GM12874 (cell line): ENCODE data around the gene BMP10.

Source experiments
- TF ChIP-seq, protein P1 (sequence below): IDR thresholded peaks from 2 replicates; pipeline ENCODE4 v1.5.1; 2011; ENCODE audit warnings: low read depth, mild to moderate bottlenecking, control low read depth, low read length, moderate library complexity; ENCODE audit not compliant: insufficient read depth

Gene BMP10

DNA sequence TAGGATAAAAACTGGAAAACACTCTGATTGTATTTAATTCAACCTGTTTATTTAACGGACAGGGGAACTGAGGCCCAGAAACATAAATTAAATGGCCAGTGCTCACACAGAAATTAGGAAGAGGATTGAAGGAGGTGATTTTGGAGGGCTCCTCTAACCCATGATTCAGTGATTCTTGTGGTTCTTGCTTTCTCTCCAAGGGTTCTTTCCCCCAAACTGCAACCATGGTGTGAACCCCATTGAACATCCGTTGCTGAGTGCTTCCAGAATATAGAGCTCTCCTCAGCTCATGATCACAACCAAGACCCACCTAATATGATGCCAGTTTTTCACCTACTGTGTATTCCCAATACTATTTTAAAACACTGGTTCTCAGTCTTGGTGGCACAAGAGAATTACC, 41.4 kb downstream of the BMP10 start:
- TF ChIP-seq, protein P1, sequence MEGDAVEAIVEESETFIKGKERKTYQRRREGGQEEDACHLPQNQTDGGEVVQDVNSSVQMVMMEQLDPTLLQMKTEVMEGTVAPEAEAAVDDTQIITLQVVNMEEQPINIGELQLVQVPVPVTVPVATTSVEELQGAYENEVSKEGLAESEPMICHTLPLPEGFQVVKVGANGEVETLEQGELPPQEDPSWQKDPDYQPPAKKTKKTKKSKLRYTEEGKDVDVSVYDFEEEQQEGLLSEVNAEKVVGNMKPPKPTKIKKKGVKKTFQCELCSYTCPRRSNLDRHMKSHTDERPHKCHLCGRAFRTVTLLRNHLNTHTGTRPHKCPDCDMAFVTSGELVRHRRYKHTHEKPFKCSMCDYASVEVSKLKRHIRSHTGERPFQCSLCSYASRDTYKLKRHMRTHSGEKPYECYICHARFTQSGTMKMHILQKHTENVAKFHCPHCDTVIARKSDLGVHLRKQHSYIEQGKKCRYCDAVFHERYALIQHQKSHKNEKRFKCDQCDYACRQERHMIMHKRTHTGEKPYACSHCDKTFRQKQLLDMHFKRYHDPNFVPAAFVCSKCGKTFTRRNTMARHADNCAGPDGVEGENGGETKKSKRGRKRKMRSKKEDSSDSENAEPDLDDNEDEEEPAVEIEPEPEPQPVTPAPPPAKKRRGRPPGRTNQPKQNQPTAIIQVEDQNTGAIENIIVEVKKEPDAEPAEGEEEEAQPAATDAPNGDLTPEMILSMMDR = no peak

DNA sequence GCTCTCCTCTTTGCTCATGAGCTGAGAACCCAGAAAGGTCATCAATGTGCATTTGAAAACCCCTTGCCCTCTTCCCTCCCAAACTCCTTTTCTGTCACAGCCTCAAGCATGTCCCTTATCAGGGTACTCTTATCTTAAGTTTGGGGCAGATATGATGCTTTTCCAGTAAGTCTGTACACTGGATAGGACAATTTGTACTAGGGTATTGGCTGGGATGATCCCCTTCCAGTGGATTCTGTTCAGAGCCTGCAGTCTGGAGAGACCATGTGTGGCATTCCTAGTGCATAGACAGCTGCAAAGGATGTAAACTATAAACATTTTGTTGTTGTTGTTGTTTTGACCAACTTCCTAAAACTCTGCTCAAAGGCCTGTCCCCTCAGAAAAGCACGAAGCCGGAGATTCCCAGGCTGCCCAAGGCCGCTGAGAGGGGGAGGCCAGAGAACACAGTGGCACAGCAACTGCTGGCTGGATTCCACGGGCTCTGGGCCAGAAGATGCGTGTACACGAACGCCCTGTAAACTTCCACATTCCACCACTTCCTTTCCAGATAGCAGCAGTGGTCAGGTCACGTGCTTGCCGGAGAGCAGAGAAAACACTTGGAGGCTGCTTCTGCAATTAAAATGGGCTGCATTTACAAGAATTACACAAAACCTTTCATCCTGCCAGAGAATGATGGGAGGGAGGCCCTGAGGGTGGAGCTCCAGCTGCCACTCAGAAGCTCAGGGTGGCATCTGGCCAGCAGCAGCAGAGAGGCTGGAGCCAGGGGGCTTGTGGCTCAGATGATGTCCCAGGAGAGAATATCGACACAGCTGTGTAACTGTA, 42.1 kb downstream of the BMP10 start:
- TF ChIP-seq, protein P1 = no peak

DNA sequence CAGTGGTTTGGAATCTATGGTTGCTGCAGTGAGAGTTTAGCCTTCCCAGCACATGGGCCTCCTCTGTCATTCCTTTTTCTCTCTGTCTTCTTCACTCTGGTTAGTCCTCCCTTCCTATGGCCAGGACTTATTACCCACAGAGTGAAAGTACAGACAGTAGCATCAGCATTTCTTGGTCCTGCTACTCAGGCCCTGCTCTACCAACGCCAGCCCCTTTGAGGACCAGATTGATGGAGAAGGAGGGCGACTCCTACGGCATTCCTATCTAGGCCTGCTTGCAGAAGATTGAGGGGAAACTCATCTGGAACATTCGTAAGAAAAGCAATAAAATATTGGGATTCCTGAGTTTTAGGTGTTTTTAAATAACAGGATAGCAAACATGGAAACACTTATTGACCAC, 43.5 kb downstream of the BMP10 start:
- TF ChIP-seq, protein P1 = no peak

DNA sequence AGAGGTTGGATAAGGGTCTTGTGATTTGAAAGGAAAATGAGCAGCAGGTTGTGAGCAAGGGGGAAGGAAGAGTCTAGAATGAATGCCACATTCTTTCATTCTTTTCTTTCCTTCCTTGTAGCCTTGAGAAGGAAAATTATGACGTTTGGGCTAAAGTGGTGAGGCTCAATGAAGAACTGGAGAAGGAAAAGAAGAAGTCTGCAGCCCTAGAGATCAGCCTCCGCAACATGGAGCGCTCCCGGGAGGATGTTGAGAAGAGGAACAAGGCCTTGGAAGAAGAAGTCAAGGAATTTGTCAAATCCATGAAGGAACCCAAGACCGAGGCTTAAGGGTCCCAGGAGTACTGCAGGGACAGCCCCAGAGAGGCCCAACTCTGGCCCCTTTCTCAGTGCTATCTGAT, 45.3 kb downstream of the BMP10 start:
- TF ChIP-seq, protein P1 = no peak

DNA sequence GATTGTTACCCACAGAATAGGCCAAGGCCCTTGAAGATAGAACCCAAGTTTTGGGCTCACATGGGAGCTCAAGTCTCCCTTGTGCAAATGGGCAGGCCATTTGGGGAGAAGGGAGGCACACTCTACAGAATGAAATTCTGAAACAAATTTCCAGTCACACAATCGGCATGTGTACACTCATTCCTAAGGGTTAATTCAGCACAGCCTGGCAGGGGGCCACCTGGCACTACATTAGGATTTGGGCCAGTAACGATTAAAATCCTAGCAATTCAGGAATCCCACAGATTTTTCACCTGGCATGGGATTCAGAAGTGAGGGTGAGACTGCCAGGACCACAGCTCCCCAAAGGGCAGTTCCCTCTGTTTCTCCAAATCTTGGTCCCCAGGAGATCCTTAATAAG, 46.4 kb downstream of the BMP10 start:
- TF ChIP-seq, protein P1 = no peak

DNA sequence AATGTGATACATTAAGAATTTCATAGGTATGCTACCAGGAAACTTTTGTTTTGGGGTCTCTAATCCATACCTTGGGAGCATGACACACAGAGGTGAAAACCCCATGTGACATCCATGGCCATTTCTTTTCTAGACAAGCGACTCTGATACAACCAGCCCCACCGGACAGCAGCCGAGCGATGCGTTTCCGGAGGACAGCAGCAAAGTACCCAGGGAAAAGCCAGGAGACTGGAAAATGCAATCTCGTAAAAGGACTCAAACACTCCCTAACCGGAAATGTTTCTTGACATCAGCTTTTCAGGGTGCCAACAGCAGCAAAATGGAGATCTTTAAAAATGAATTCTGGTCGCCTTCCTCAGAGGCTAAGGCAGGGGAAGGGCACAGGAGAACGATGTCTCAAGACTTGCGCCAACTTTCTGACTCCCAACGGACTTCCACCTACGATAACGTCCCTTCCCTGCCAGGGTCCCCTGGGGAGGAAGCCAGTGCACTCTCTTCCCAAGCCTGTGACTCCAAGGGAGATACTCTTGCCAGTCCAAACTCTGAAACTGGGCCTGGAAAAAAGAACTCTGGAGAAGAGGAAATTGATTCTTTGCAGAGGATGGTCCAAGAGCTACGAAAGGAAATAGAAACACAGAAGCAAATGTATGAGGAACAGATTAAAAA, 48.9 kb downstream of the BMP10 start:
- TF ChIP-seq, protein P1 = no peak

DNA sequence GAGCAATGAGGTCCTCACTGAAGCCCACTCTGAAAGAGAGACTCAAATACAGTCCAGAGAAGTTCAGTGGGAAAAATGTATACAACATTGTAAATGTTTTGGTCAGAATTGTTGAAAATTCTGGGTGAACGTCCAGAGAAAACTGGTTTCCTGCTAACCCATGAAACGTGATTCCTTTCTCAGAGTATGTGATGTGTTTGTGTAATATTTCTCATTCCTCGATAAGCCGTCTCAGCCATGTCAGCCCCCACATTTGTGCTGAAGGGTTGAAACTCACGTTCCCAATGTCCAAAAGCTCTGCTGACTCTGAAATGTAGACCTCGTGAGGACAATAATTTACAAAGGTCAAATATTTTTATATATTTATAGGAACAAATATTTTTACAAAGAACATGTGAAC, 51.6 kb downstream of the BMP10 start:
- TF ChIP-seq, protein P1 = no peak
